RCC 7860 (cell line): Measurements from ENCODE around the gene RHPN2.
A peak's percentile ranks its signal among the peaks of the same experiment; 100 is the strongest.
"Not testable (repeated sequence)": the region's sequence is repeated elsewhere in the genome, so short reads cannot be mapped to it uniquely, and the experiment has no call there.

ENCODE experiments used
- DNase-seq: peaks from one replicate; pipeline ENCODE4 v3.0.0-alpha.2; 2015; ENCODE audit warnings: low spot score
- FAIRE-seq: peaks from 2 replicates; lab custom pipeline; 2012; peaks lifted over from hg19 to GRCh38; lab: Jason Lieb, UNC

The RHPN2 gene

GRCh38 chr19:33067121-33067520 lies 2.4 kb upstream of the RHPN2 start:
- DNase-seq (no peak), FAIRE-seq (no peak)

- no peak for FAIRE-seq
These were observed 1.9 kb upstream of the RHPN2 start for GRCh38 chr19:33066543-33066942.

GRCh38 chr19:33064458-33064791 lies 263 bp downstream of the RHPN2 start:
- FAIRE-seq (no peak), DNase-seq (no peak)

More at GRCh38 chr19:33066543-33066942, 1.9 kb upstream of the RHPN2 start:
- no peak for DNase-seq

- DNase-seq (no peak), FAIRE-seq (no peak)
These were observed 783 bp downstream of the RHPN2 start for GRCh38 chr19:33063753-33064457.

- FAIRE-seq (no peak), DNase-seq (peak; percentile 10)
These were observed 1.3 kb downstream of the RHPN2 start for GRCh38 chr19:33063356-33063752.

GRCh38 chr19:33062902-33063301 lies 1.8 kb downstream of the RHPN2 start:
- no peak for FAIRE-seq
- DNase-seq = no peak

GRCh38 chr19:33060586-33060985 lies 4.1 kb downstream of the RHPN2 start:
- DNase-seq (no peak), FAIRE-seq (no peak)

- FAIRE-seq (no peak), DNase-seq (no peak)
These were observed 9.0 kb downstream of the RHPN2 start for GRCh38 chr19:33055718-33056117.

- DNase-seq = no peak
- no peak for FAIRE-seq
These were observed 10.1 kb downstream of the RHPN2 start for GRCh38 chr19:33054623-33055022.

- DNase-seq = no peak
- FAIRE-seq = no peak
These were observed 12.2 kb downstream of the RHPN2 start for GRCh38 chr19:33052352-33052972.

GRCh38 chr19:33050110-33050509 lies 14.6 kb downstream of the RHPN2 start:
- no peak for DNase-seq
- no peak for FAIRE-seq

- FAIRE-seq = peak; percentile 76
These were observed 15.6 kb downstream of the RHPN2 start for GRCh38 chr19:33048806-33049676.

GRCh38 chr19:33047422-33047821 lies 17.3 kb downstream of the RHPN2 start:
- no peak for DNase-seq
- no peak for FAIRE-seq

More at GRCh38 chr19:33048806-33049676, 15.6 kb downstream of the RHPN2 start:
- DNase-seq = peak; percentile 37

GRCh38 chr19:33041828-33042160 lies 22.9 kb downstream of the RHPN2 start:
- not testable (repeated sequence) for FAIRE-seq, DNase-seq

GRCh38 chr19:33040994-33041827 lies 23.5 kb downstream of the RHPN2 start:
- peak; percentile 95 for FAIRE-seq
- peak; percentile 95 for DNase-seq

GRCh38 chr19:33039815-33040214 lies 24.9 kb downstream of the RHPN2 start:
- no peak for DNase-seq

GRCh38 chr19:33039108-33039599 lies 25.5 kb downstream of the RHPN2 start:
- DNase-seq (no peak), FAIRE-seq (no peak)

More at GRCh38 chr19:33039815-33040214, 24.9 kb downstream of the RHPN2 start:
- FAIRE-seq = no peak

GRCh38 chr19:33037168-33038025 lies 27.3 kb downstream of the RHPN2 start:
- DNase-seq, FAIRE-seq: not testable (repeated sequence)

- not testable (repeated sequence) for FAIRE-seq
These were observed 28.1 kb downstream of the RHPN2 start for GRCh38 chr19:33036370-33037167.

More at GRCh38 chr19:33036370-33037167, 28.1 kb downstream of the RHPN2 start:
- DNase-seq = not testable (repeated sequence)
